Activated CD4-positive, CD25-positive, alpha-beta regulatory T cell treated with anti-CD3 and anti-CD28 coated beads, Interleukin-2, amount 50 U/mL, for 72 hours (primary cell): ENCODE results near the gene SIX2.

Experiments
- DNase-seq: peaks from one replicate; pipeline ENCODE4 v3.0.0; 2021

Gene SIX2

GRCh38 chr2:45000921-45001868 is 8.1 kb downstream of the SIX2 start:
- DNase-seq = no peak

GRCh38 chr2:45000341-45000901 is 8.8 kb downstream of the SIX2 start:
- no peak for DNase-seq

GRCh38 chr2:44999540-44999939 is 9.7 kb downstream of the SIX2 start:
- no peak for DNase-seq

GRCh38 chr2:44997963-44998362 is 11.3 kb downstream of the SIX2 start:
- no peak for DNase-seq

- no peak for DNase-seq
These were observed 12.9 kb downstream of the SIX2 start for GRCh38 chr2:44996356-44996755.

- DNase-seq = no peak
These were observed 14.9 kb downstream of the SIX2 start for GRCh38 chr2:44994377-44994776.

GRCh38 chr2:44989176-44989575 is 20.1 kb downstream of the SIX2 start:
- DNase-seq = no peak

- no peak for DNase-seq
These were observed 25.2 kb downstream of the SIX2 start for GRCh38 chr2:44983836-44984604.

GRCh38 chr2:44981714-44982108 is 27.5 kb downstream of the SIX2 start:
- peak; percentile 67 for DNase-seq

GRCh38 chr2:44980751-44981713 is 28.2 kb downstream of the SIX2 start:
- DNase-seq = no peak

- no peak for DNase-seq
These were observed 29.7 kb downstream of the SIX2 start for GRCh38 chr2:44979581-44979980.

- DNase-seq = no peak
These were observed 33.4 kb downstream of the SIX2 start for GRCh38 chr2:44975571-44976450.

- no peak for DNase-seq
These were observed 35.1 kb downstream of the SIX2 start for GRCh38 chr2:44974064-44974715.

- DNase-seq = no peak
These were observed 36.3 kb downstream of the SIX2 start for GRCh38 chr2:44972771-44973535.

GRCh38 chr2:44970846-44971450 is 38.3 kb downstream of the SIX2 start:
- DNase-seq = no peak

- no peak for DNase-seq
These were observed 39.3 kb downstream of the SIX2 start for GRCh38 chr2:44969936-44970335.

- no peak for DNase-seq
These were observed 41.4 kb downstream of the SIX2 start for GRCh38 chr2:44967727-44968432.

GRCh38 chr2:44967056-44967455 is 42.2 kb downstream of the SIX2 start:
- DNase-seq = no peak

GRCh38 chr2:44965684-44966083 is 43.6 kb downstream of the SIX2 start:
- DNase-seq = no peak
